ENCODE results near the gene GAS7.

GAS7 gene

GRCh38 chr17:9973669-9974447, 224.5 kb downstream of the GAS7 start:
- DNase-seq = no peak

GRCh38 chr17:9971991-9972390, 226.4 kb downstream of the GAS7 start:
- DNase-seq = no peak

- DNase-seq = no peak
Measured at GRCh38 chr17:9969301-9969935, 229.0 kb downstream of the GAS7 start.

GRCh38 chr17:9968881-9969280, 229.5 kb downstream of the GAS7 start:
- DNase-seq = no peak

GRCh38 chr17:9968008-9968407, 230.4 kb downstream of the GAS7 start:
- DNase-seq = no peak

GRCh38 chr17:9959377-9959981, 238.9 kb downstream of the GAS7 start:
- DNase-seq = no peak

- no peak for DNase-seq
Measured at GRCh38 chr17:9958586-9959281, 239.7 kb downstream of the GAS7 start.

- no peak for DNase-seq
Measured at GRCh38 chr17:9957244-9957643, 241.2 kb downstream of the GAS7 start.

GRCh38 chr17:9956474-9957131, 241.8 kb downstream of the GAS7 start:
- no peak for DNase-seq

- DNase-seq = no peak
Measured at GRCh38 chr17:9953492-9953891, 244.9 kb downstream of the GAS7 start.

- DNase-seq = no peak
Measured at GRCh38 chr17:9951803-9952202, 246.6 kb downstream of the GAS7 start.

GRCh38 chr17:9948928-9949327, 249.5 kb downstream of the GAS7 start:
- no peak for DNase-seq

GRCh38 chr17:9944704-9945103, 253.7 kb downstream of the GAS7 start:
- DNase-seq = no peak

GRCh38 chr17:9943343-9943742, 255.1 kb downstream of the GAS7 start:
- DNase-seq = no peak

- DNase-seq = no peak
Measured at GRCh38 chr17:9942885-9943284, 255.5 kb downstream of the GAS7 start.

- no peak for DNase-seq
Measured at GRCh38 chr17:9941305-9941704, 257.1 kb downstream of the GAS7 start.

GRCh38 chr17:9940841-9941240, 257.6 kb downstream of the GAS7 start:
- DNase-seq = no peak

GRCh38 chr17:9938764-9939163, 259.6 kb downstream of the GAS7 start:
- DNase-seq = no peak

GRCh38 chr17:9937901-9938300, 260.5 kb downstream of the GAS7 start:
- no peak for DNase-seq

GRCh38 chr17:9937241-9937761, 261.1 kb downstream of the GAS7 start:
- no peak for DNase-seq

- DNase-seq = no peak
Measured at GRCh38 chr17:9936095-9936494, 262.3 kb downstream of the GAS7 start.

- DNase-seq = no peak
Measured at GRCh38 chr17:9935408-9935807, 263.0 kb downstream of the GAS7 start.

- no peak for DNase-seq
Measured at GRCh38 chr17:9934331-9934730, 264.1 kb downstream of the GAS7 start.

Data from stimulated activated naive CD4-positive, alpha-beta T cell treated with Interleukin-2 at 50 U/mL for 16 hours (primary cell).